NCI-H1694 treated with DMSO at 0.1 percent for 48 hours (cell line): ENCODE results near the gene ACER3.
"Not testable (repeated sequence)": the region's sequence is repeated elsewhere in the genome, so short reads cannot be mapped to it uniquely, and the experiment has no call there.

Experiments used
- DNase-seq: peaks from one replicate; lab custom pipeline; 2025; lab: John Stamatoyannopoulos, UW

ACER3 gene

DNA sequence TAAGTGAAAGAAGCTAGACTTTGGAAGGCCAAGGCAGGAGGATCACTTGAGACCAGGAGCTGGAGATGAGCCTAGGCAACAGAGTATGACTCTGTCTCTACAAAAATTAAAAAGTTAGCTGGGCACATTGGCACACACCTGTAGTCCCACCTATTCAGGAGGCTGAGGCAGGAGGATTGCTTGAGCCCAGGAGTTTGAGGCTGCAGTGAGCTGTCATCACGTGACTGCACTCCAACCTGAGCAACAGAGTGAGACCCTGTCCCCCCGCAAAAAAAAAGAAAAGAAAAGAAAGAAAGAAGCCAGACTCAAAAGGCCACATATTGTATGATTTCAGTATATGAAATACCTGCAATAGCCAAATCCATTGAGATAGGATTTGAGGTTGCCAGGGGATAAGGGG, 198.2 kb downstream of the ACER3 start:
- DNase-seq, result no peak

DNA sequence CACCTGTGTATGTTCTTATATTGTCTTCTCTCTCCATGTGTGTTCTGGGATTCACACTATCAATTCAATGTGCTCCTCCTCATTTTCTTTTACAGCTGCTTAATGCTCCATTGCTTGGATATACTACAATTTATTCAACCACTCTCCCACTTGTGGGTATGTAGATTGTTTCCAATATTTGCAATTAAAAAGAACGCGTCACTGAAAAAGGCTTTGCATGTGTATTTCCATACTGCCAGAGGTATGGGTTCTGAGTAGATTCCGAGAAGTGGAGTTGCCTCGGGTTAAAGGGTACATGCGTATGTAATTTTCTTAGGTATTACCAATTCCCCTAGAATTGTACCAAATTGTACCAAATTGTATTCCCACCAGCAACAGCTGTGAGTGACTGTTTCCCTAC, 199.1 kb downstream of the ACER3 start:
- DNase-seq, result no peak

DNA sequence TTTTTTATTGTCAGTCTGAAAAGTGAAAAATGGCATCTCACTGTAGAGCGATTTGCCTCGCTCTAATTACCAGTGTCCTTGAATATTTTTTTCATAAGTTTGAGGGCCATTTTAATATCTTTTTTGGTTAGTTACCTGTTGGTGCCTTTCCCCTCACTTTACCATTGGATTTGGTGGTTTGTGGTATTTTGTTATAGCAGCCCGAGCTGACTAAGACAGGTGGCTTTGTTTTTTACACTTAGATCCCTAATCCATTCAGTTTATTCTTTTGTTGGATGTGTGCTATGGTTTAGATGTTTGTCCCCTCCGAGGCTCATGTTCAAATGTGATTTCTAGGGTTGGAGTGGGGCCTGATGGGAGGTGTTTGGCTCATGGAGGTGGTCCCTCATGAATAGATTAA, 199.5 kb downstream of the ACER3 start:
- DNase-seq, result no peak

DNA sequence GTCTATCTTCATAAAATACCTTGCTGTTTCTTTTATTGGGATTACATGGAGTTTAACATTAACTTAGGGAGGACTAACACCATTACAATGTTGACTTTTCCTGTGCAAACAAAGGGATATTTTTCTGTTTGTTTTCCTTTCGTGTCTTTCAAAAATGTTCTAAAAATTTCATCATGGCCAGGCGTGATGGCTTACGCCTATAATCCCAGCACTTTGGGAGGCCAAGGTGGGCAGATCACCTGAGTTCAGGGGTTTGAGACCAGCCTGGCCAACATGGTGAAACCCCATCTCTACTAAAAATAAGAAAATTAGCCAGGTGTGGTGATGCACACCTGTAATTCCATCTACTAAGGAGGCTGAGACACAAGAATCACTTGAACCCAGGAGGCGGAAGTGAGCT, 200.5 kb downstream of the ACER3 start:
- DNase-seq, result not testable (repeated sequence)

GRCh38 chr11:77062924-77063323, 202.2 kb downstream of the ACER3 start:
- no peak for DNase-seq

- no peak for DNase-seq
Measured at GRCh38 chr11:77063407-77063806, 202.7 kb downstream of the ACER3 start.

DNA sequence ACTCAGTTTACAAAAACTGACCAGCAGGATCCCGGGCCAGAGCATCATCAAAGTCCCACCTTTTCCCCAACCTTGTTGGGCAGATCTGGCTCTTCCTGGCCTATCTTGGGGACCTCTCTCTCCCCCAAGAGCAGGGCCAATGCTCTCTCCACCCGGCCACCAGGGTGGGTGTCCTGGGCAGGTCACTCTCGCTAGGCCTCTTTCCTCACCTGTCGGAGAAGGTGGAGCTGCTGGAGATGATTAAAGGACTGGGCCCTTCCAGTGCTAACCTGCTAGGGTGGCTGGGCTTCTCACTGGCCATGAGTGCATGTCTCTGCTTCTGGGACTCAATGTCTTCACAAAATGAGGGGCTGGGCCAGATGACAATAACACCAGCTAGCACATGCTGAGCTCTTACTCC, 203.1 kb downstream of the ACER3 start:
- DNase-seq, result no peak

DNA sequence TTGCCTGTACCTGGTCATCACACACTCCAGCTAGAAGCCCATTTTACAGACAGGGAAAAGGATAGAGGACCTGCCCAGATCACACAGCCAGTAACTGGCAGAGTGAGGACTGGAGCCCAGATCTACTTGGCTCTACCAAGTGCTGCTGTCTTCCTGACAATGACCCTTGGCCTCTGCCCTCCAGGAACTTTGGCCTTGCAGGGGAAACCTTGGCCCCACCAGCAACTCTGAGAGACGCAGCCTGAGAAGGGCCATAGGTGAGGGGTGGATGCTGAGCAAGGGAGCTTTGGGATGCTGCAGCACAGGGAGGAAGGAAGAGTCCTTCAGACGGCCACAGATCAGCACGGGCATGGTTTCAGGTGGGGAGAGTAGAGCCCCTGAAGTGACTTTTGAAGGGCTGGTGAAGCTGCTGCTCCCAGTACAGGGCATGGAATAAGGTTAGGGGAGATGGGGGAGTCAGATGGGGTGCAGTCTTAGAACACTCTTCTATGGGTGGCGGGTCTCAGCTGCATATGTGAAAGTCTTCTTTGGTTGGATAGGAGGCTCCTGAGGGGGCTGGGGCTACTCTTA, 204.0 kb downstream of the ACER3 start:
- DNase-seq, result no peak

- DNase-seq, result no peak
Measured at GRCh38 chr11:77065878-77066228, 205.1 kb downstream of the ACER3 start.

GRCh38 chr11:77066229-77067042, 205.7 kb downstream of the ACER3 start, which contains the start of gene CAPN5:
TSS of gene CAPN5 (plus strand) at chr11:77066971. CDS start at chr11:77084887, 17,916 bp downstream.
- DNase-seq, result peak; percentile 28

- DNase-seq, result no peak
Measured at GRCh38 chr11:77067861-77068443, 207.2 kb downstream of the ACER3 start.

- DNase-seq, result no peak
Measured at GRCh38 chr11:77068457-77069335, 208.0 kb downstream of the ACER3 start.

- no peak for DNase-seq
Measured at GRCh38 chr11:77069336-77069968, 208.7 kb downstream of the ACER3 start.

GRCh38 chr11:77069969-77070582, 209.4 kb downstream of the ACER3 start:
- DNase-seq, result no peak

GRCh38 chr11:77071077-77071476, 210.4 kb downstream of the ACER3 start:
- no peak for DNase-seq

DNA sequence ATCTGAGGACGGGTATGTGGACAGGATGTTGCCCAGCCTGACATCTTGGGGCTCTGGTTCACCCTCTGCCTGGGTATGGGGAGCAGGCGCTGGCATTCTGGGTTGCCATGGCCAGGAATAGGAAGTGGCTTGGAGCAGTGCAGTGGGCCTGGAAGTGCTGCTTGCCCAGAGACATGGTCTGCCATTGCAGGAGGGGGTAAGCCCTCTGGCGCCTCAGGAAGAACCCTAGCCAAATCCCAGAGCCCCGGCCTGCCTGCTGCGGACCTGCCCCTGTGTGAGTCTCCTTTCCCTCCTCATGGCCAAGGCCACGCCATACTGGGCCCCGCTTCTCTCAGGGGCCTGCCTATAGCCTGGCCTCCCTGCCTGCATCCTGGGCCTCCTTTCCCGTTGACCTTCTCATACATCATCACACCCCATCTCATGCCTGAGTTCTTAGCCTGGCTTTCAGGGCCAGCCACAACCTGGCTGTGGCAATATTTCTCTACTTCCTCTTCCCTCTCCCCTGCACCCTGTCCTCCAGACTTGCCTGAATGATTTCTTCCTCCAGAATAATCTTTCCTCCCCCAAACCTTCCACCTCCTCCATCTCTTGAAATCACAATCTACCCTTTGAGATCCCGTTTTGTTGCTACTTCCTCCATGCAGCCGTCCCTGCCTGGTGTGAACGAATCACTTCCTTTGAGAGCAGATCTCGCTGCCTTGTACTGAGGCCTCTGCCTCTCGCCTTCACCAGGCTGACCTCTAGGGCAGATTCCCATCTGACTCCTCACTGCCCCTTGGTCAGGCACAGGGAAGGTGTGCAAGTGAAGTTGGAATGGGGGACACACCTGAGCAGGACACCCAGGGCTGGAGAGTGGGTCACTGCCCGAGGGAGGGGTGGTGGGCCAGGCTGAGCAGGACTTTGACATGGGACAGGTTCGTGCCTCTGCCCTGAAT, 211.2 kb downstream of the ACER3 start:
- DNase-seq, result no peak

DNA sequence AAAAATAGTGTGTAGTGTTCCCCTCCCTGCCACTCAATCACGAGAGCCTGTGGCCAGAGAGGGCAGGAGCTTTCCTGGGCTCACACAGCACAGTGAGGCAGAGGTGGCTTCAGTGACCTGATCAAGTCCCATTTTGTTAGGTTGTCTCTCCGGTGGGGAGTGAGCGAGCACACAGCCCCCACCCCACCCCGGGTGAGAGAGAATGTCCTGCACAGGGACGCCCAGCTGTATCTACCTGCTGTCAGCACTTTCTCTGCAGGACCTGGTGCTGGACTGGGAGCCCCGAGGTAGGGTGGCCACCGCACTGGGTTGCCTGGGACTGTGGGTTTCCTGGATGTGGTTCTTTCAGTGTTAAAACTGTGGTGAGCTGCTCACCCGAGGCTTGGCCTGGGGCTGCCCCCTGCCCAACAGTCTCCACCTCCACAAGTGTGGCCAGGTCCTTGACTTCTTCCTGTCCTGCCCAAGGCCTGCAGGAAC, 212.2 kb downstream of the ACER3 start:
- no peak for DNase-seq

DNA sequence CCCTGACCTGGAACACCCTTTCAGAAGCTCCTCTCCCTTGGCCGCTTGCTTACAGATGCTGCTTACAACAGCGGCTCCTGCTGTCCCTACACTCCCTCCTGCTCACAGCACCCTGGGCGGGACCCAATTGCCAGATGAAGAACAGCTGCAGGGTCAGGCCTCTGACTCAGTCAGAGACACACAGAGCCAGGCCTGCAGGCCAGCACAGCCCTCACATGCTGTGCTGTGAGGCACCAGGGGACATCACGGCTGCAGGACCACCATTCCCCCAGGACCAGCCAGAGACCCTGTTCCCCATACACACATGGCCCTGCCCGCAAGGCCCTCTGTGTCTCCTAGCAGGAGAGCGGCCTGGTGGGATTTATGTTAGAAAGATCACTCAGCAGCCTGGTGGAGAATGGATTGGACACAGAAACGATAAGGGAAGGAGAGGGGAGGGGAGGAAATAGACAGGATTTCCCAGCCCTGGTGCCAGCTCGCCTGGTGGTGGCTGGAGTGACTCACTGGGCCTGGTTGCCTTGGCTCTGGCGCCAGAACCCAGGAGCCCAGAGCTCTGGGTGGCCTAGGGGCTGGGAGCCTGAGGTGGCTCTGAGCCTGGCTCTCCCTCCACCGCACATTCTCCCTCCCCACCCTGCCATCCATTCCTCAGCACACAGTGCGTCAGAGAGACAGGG, 212.7 kb downstream of the ACER3 start:
- peak; percentile 49 for DNase-seq

GRCh38 chr11:77074205-77074604, 213.5 kb downstream of the ACER3 start:
- peak; percentile 5 for DNase-seq
